LNCAP (cell line): ENCODE data around the gene VGLL3.

Experiments used
- CTCF ChIP-seq: fragments of 450-650 bp; IDR thresholded peaks from 2 replicates; pipeline ENCODE4 v1.5.1; 2017; ENCODE audit warnings: mild to moderate bottlenecking

Gene VGLL3

GRCh38 chr3:86976219-86976618 lies 14.7 kb downstream of the VGLL3 start:
- no peak for TF ChIP-seq CTCF

- TF ChIP-seq CTCF: no peak
Observed at GRCh38 chr3:86973440-86973839, 17.5 kb downstream of the VGLL3 start.

GRCh38 chr3:86969500-86970189 lies 21.3 kb downstream of the VGLL3 start:
- peak; percentile 66 for TF ChIP-seq CTCF

- no peak for TF ChIP-seq CTCF
Observed at GRCh38 chr3:86968244-86968932, 22.6 kb downstream of the VGLL3 start.

GRCh38 chr3:86967062-86967461 lies 23.9 kb downstream of the VGLL3 start:
- TF ChIP-seq CTCF: no peak

GRCh38 chr3:86965166-86965565 lies 25.8 kb downstream of the VGLL3 start:
- TF ChIP-seq CTCF: no peak

GRCh38 chr3:86963611-86964010 lies 27.3 kb downstream of the VGLL3 start:
- TF ChIP-seq CTCF: no peak
